ENCODE data around the gene L3MBTL3. TPM values are rescaled to one million over a fixed set of nuclear protein-coding genes. Genes with fewer than 3 reads are reported as not detected.

The L3MBTL3 gene
- total RNA-seq, 1 experiment from 2014 or later: 4.7 TPM

- Histone ChIP-seq H3K9me3 (ENCODE audit: control insufficient read depth, low read depth, low read length) (no peaks in the 10 kb centered on the region), H3K27me3 (ENCODE audit: insufficient read depth, low read length) (no peaks in the 10 kb centered on the region), H3K27ac (ENCODE audit: insufficient read length, low read depth, low read length) (no peak overlapping the region), H2BK5ac (ENCODE audit: insufficient read length, low read length) (no peak overlapping the region), H2AK5ac (ENCODE audit: insufficient read length, low read length) (no peak overlapping the region), H3K79me2 (ENCODE audit: insufficient read depth, low read length) (no peaks in the 10 kb centered on the region), H2AFZ (ENCODE audit: low read length) (no peak overlapping the region), H3K56ac (ENCODE audit: insufficient read length, low read depth, low read length) (no peak overlapping the region), H2BK120ac (ENCODE audit: low read depth, low read length, poor library complexity, severe bottlenecking) (no peak overlapping the region), H3K9ac (ENCODE audit: extremely low read depth, insufficient read length, low read length) (no peak overlapping the region), H4K5ac (ENCODE audit: insufficient read length, low read depth, low read length) (no peak overlapping the region), H4K20me1 (ENCODE audit: control insufficient read depth, insufficient read depth, insufficient read length) (no peaks in the 10 kb centered on the region), H3K18ac (ENCODE audit: insufficient read length, low read depth, low read length) (no peak overlapping the region), H3K23ac (ENCODE audit: insufficient read length, low read depth, low read length) (no peak overlapping the region), H3K4ac (ENCODE audit: low read depth, low read length) (no peak overlapping the region), H4K8ac (replicated peaks; ENCODE audit: insufficient read length, low read depth, low read length) (no peak overlapping the region), H3K4me2 (ENCODE audit: insufficient read depth, insufficient read length, low read length) (peak overlapping the region; percentile 56), H4K91ac (ENCODE audit: insufficient read length, low read depth, low read length) (no peak overlapping the region), H2BK12ac (ENCODE audit: insufficient read length, low read depth, low read length) (no peak overlapping the region), H3K4me1 (ENCODE audit: insufficient read depth, low read length) (no peaks in the 10 kb centered on the region), H3T11ph (ENCODE audit: low read length) (no peak overlapping the region), H3K23me2 (ENCODE audit: insufficient read length, low read depth, low read length, poor library complexity, severe bottlenecking) (peaks cover 5% of the 10 kb centered on the region), H2BK15ac (ENCODE audit: low read depth, low read length) (no peak overlapping the region), H3K79me1 (ENCODE audit: insufficient read depth, low read depth, low read length, poor library complexity, severe bottlenecking) (no peaks in the 10 kb centered on the region), H2BK20ac (ENCODE audit: low read depth, low read length, poor library complexity, severe bottlenecking) (no peak overlapping the region), H3K14ac (ENCODE audit: insufficient read depth, low read length) (no peak overlapping the region)
- TF ChIP-seq CTCF (conservative IDR thresholded peaks at IDR 0.05): peak; percentile 86
- peaks cover 21% of the 10 kb centered on the region for H3K27me3 Mint-ChIP-seq (ENCODE audit: low read depth)
- DNase-seq: peak; percentile 77
- no CpG with 5 or more reads among the region's 29 CpGs for WGBS (ENCODE audit: extremely low coverage, insufficient read length, low lambda C conversion rate)
- peaks cover 0 to 4% (median 0%) of the 10 kb centered on the region in 3 experiments; a peak in 2 of 7 replicates for H3K36me3 Mint-ChIP-seq (ENCODE audit: insufficient read depth in 1 of 3, low read depth in 3 of 3)
- peaks cover 6 to 12% of the 10 kb centered on the region in 2 experiments; a peak in 3 of 4 replicates for H3K4me1 Mint-ChIP-seq
- H3K4me3 Mint-ChIP-seq: peak overlapping the region; percentile 80 to 94
- H3K9me3 Mint-ChIP-seq: peaks cover 0 to 2% of the 10 kb centered on the region in 2 experiments; a peak in 1 of 5 replicates
- peak overlapping the region in 1 of 3 experiments; percentile 65; a peak in 1 of 7 replicates for H3K27ac Mint-ChIP-seq
Observed at GRCh38 chr6:130020907-130021629, 2.7 kb downstream of the L3MBTL3 start.
